ENCODE results near the gene AP3S1.

DNA sequence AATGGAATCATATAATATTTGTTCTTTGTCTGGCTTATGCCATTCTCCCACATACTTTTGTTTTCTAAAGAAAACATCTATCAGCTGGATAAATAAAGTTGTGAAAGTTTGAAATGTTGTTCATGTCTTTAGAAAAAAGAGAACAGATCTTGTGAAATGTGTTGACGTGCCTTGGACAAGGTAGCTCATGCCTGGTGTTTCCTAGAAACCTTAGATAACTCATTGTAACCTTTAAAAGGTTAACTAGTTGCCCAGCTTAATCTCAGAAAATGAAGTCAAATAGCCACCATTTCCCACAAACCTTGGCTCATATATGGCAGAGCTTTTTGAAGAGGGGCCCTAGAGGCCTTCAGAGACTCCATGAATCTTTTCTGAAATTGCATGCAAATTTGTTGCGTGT, 40.6 kb upstream of the AP3S1 start:
- TF ChIP-seq, protein P1, sequence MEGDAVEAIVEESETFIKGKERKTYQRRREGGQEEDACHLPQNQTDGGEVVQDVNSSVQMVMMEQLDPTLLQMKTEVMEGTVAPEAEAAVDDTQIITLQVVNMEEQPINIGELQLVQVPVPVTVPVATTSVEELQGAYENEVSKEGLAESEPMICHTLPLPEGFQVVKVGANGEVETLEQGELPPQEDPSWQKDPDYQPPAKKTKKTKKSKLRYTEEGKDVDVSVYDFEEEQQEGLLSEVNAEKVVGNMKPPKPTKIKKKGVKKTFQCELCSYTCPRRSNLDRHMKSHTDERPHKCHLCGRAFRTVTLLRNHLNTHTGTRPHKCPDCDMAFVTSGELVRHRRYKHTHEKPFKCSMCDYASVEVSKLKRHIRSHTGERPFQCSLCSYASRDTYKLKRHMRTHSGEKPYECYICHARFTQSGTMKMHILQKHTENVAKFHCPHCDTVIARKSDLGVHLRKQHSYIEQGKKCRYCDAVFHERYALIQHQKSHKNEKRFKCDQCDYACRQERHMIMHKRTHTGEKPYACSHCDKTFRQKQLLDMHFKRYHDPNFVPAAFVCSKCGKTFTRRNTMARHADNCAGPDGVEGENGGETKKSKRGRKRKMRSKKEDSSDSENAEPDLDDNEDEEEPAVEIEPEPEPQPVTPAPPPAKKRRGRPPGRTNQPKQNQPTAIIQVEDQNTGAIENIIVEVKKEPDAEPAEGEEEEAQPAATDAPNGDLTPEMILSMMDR (conservative IDR thresholded peaks at IDR 0.05; ENCODE audit: low read length), result no peak
- TF ChIP-seq EZH2phosphoT487 (IDR thresholded peaks at IDR 0.05; ENCODE audit: borderline replicate concordance, low read depth, low read length), result no peak

All from OCI-LY7 (cell line).